Uterus (tissue), 2 donors: Measurements from ENCODE around the gene PAPSS1.

Experiments used
- POLR2A ChIP-seq, 2 donors: fragments of 450-650 bp; IDR thresholded peaks; one replicate each; pipeline ENCODE4 v1.6.1; 2016; ENCODE audit warnings: antibody characterized with exemption in 2 of 2, mild to moderate bottlenecking in 1 of 2, moderate library complexity in 1 of 2
- TF ChIP-seq, protein P1 (sequence below), 4 experiments: fragments of 200-600 bp in 2 of 4; fragments of 450-650 bp in 2 of 4; sonication (generic) in 2 of 4; IDR thresholded peaks; one replicate each; pipeline ENCODE4 v1.5.1; 2016 to 2019; ENCODE audit warnings: antibody characterized with exemption in 4 of 4, mild to moderate bottlenecking in 2 of 4, moderate library complexity in 1 of 4

GRCh38 chr4:107688421-107688820, 31.6 kb downstream of the PAPSS1 start:
- TF ChIP-seq, protein P1, sequence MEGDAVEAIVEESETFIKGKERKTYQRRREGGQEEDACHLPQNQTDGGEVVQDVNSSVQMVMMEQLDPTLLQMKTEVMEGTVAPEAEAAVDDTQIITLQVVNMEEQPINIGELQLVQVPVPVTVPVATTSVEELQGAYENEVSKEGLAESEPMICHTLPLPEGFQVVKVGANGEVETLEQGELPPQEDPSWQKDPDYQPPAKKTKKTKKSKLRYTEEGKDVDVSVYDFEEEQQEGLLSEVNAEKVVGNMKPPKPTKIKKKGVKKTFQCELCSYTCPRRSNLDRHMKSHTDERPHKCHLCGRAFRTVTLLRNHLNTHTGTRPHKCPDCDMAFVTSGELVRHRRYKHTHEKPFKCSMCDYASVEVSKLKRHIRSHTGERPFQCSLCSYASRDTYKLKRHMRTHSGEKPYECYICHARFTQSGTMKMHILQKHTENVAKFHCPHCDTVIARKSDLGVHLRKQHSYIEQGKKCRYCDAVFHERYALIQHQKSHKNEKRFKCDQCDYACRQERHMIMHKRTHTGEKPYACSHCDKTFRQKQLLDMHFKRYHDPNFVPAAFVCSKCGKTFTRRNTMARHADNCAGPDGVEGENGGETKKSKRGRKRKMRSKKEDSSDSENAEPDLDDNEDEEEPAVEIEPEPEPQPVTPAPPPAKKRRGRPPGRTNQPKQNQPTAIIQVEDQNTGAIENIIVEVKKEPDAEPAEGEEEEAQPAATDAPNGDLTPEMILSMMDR (IDR thresholded peaks at IDR 0.05), result no peak
- no peak for TF ChIP-seq POLR2A (IDR thresholded peaks at IDR 0.05)
